ENCODE measurements around the gene CBLN4.

Gene CBLN4

DNA sequence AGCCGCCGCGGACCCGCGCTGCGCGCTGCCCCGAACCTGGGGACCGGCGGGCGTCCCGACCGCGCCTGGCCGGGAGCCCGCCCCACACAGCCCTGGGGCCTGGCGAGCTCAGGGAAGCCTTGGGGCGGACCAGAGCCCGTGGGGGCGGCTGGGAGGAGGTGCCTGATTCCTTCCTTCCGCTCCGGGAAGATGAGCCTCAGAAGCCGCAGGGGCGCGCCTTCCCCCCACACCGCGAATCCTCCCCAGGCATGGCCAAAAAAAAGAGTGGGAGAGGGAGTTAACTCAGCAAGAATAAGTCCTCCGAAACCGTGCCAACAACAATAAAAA lies at the start of gene CBLN4:
TSS of gene CBLN4 (minus strand) at position 131 of the 327 bp plus-strand sequence. CDS start 1,348 bp downstream, outside the sequence.
- DNase-seq (ENCODE audit: low read depth): no peak
- TF ChIP-seq, protein P1, sequence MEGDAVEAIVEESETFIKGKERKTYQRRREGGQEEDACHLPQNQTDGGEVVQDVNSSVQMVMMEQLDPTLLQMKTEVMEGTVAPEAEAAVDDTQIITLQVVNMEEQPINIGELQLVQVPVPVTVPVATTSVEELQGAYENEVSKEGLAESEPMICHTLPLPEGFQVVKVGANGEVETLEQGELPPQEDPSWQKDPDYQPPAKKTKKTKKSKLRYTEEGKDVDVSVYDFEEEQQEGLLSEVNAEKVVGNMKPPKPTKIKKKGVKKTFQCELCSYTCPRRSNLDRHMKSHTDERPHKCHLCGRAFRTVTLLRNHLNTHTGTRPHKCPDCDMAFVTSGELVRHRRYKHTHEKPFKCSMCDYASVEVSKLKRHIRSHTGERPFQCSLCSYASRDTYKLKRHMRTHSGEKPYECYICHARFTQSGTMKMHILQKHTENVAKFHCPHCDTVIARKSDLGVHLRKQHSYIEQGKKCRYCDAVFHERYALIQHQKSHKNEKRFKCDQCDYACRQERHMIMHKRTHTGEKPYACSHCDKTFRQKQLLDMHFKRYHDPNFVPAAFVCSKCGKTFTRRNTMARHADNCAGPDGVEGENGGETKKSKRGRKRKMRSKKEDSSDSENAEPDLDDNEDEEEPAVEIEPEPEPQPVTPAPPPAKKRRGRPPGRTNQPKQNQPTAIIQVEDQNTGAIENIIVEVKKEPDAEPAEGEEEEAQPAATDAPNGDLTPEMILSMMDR (conservative IDR thresholded peaks at IDR 0.05; ENCODE audit: control insufficient read depth, insufficient read depth, low read depth, low read length): no peak
- H3K4me3 ChIP-seq (ENCODE audit: control insufficient read depth, low read depth, low read length): no peak within 1 kb of the TSS

DNA sequence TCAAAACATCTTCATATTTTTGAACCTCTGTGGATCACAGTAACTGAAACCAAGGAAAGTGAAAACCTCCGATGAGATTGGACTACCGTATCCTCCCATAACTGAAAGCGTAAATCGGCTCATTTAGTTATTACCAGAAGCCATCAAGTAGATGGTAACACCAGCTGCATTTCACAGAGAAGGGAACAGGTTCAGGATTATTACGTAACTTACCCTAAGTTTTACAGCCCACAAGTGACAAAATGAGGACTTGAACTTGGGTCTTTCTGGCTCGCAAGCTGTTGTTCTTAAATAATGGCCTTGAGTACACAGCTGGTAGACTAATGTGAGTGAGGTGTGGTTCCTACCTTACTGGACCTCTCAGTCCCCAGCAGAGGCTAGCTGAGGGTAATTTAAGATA lies 37.9 kb upstream of the CBLN4 start:
- no peak for DNase-seq (ENCODE audit: low read depth)
- H3K4me3 ChIP-seq (ENCODE audit: control insufficient read depth, low read depth, low read length): no peak overlapping the region
- TF ChIP-seq, protein P1 (conservative IDR thresholded peaks at IDR 0.05; ENCODE audit: control insufficient read depth, insufficient read depth, low read depth, low read length): no peak

DNA sequence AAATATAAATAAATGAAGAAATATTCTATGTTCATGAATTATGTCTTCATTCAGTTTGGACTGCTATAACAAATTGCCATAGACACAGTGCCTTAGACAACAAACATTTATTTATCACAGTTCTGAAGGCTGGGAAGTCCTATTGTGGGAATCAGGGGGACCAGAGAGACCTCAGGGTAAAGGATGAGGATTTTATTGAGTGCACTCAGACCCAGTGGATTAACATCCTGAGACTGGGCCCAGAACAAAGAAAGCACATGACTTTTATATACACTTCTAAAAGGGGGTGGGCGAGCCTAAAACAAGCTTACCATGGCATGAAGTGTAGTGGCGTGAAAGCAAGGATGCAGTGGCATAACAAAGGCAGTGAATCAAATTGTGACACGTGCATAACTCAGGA lies 26.9 kb upstream of the CBLN4 start:
- TF ChIP-seq, protein P1 (conservative IDR thresholded peaks at IDR 0.05; ENCODE audit: control insufficient read depth, insufficient read depth, low read depth, low read length): no peak
- H3K4me3 ChIP-seq (ENCODE audit: control insufficient read depth, low read depth, low read length): no peak overlapping the region
- DNase-seq (ENCODE audit: low read depth): peak; percentile 1

DNA sequence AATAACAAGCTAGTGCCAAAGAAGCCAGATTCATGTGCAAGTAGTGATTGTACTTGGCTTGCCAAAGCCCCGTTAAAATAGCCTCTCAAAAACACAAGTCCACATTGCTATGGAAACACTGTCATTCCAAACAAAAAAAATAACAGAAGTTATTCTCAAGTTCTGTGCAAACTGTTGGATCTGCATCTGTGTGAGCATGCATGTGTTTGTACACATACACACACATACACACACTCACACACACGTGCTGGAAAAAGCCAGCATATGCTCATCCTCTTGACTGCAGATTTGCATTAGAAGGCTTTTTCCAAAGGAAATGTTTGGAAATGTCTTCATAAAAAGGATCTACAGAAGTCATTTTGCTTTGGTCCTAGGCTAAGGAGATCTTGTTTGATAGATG lies 13.4 kb upstream of the CBLN4 start:
- DNase-seq (ENCODE audit: low read depth): no peak
- H3K4me3 ChIP-seq (ENCODE audit: control insufficient read depth, low read depth, low read length): no peak overlapping the region
- TF ChIP-seq, protein P1 (conservative IDR thresholded peaks at IDR 0.05; ENCODE audit: control insufficient read depth, insufficient read depth, low read depth, low read length): no peak

DNA sequence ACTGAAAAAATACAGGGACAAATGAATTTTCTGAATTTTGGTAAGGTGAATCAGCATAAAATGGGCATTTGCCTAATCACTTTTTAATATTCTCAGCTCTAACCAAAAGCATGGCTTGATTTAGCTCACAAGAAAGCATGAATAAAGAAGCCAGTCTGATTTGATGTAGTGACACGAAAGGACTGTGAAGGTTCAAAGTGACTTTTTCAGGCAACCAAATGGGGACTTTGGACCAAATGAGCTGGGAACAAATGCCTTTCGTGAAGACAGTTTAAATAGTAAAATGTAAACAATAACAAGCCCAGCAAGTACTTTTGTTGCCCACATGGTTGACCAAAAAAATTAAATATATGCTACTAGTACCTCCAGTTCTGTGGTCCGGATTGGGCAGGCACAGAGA lies 12.9 kb upstream of the CBLN4 start:
- TF ChIP-seq, protein P1 (conservative IDR thresholded peaks at IDR 0.05; ENCODE audit: control insufficient read depth, insufficient read depth, low read depth, low read length): no peak
- DNase-seq (ENCODE audit: low read depth): no peak
- no peak overlapping the region for H3K4me3 ChIP-seq (ENCODE audit: control insufficient read depth, low read depth, low read length)

DNA sequence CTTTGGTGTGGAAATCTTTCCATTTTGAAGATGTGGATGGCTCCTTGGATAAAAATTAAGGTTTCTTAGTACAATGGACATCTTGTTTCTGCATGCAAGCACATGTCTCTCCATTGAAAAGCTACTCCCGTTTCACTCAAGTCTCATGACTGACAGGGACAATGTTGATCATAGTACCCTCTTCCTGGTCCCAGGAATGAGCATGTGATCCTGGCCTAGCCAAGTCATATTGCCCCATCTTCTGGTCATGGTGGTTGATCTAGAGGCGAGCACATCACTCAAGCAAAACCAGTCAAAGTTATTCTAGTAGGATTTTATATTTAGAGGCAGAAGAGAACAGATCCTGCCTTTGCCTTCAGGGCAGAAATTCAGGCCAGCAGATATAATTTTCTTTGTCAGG lies 12.2 kb upstream of the CBLN4 start:
- DNase-seq (ENCODE audit: low read depth): no peak
- H3K4me3 ChIP-seq (ENCODE audit: control insufficient read depth, low read depth, low read length): no peak overlapping the region
- TF ChIP-seq, protein P1 (conservative IDR thresholded peaks at IDR 0.05; ENCODE audit: control insufficient read depth, insufficient read depth, low read depth, low read length): no peak

DNA sequence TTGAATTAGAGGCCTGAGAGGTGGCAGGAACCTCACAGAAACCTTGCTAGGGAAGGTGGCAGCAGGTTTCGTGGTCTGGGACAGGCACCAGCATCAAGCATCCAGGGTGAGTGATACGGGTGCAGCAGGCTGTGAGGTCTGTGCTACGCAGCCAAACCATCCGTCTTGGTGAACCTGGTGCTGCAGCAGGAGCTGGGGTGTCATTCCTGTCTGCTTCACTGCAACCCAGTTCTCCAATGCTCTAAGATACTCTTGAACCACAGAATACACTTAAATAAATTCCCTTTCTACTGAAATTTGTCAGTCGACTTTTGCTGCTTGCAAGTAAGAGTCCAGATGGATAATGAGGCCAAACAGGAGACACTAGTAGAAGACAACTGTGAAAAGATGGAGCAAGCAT lies 9.7 kb upstream of the CBLN4 start:
- TF ChIP-seq, protein P1 (conservative IDR thresholded peaks at IDR 0.05; ENCODE audit: control insufficient read depth, insufficient read depth, low read depth, low read length): no peak
- H3K4me3 ChIP-seq (ENCODE audit: control insufficient read depth, low read depth, low read length): no peak overlapping the region
- DNase-seq (ENCODE audit: low read depth): no peak
